Measurements from ENCODE around the gene MARCKSL1.

- TF ChIP-seq CTCF (IDR thresholded peaks at IDR 0.05), result no peak
- no peak for TF ChIP-seq POLR2A (IDR thresholded peaks at IDR 0.05)
Measured at GRCh38 chr1:32303358-32303757, 32.7 kb downstream of the MARCKSL1 start.

All from esophagus squamous epithelium (tissue), 4 donors.